Measurements from ENCODE around the gene UGT1A7.

DNA sequence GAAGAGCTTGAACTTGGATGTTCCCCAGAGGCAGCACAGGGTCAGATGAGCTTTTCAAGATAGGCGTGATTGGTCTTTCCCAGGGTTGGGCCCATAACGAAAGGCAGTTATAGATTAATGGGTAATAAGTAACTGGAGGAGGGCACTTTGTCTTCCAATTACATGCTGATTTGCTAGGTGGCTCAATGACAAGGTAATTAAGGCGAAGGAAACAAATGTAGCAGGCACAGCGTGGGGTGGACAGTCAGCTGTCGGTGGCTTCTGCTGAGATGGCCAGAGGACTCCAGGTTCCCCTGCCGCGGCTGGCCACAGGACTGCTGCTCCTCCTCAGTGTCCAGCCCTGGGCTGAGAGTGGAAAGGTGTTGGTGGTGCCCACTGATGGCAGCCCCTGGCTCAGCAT, 36.9 kb downstream of the UGT1A7 start, which contains the start of gene UGT1A4:
- TF ChIP-seq, protein P1, sequence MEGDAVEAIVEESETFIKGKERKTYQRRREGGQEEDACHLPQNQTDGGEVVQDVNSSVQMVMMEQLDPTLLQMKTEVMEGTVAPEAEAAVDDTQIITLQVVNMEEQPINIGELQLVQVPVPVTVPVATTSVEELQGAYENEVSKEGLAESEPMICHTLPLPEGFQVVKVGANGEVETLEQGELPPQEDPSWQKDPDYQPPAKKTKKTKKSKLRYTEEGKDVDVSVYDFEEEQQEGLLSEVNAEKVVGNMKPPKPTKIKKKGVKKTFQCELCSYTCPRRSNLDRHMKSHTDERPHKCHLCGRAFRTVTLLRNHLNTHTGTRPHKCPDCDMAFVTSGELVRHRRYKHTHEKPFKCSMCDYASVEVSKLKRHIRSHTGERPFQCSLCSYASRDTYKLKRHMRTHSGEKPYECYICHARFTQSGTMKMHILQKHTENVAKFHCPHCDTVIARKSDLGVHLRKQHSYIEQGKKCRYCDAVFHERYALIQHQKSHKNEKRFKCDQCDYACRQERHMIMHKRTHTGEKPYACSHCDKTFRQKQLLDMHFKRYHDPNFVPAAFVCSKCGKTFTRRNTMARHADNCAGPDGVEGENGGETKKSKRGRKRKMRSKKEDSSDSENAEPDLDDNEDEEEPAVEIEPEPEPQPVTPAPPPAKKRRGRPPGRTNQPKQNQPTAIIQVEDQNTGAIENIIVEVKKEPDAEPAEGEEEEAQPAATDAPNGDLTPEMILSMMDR (IDR thresholded peaks at IDR 0.05; ENCODE audit: low read depth, low read length, poor library complexity, severe bottlenecking), result no peak
- TF ChIP-seq EZH2phosphoT487 (IDR thresholded peaks at IDR 0.05; ENCODE audit: borderline replicate concordance, low read length), result no peak

All from DOHH2 (cell line).